ENCODE measurements around the gene TM6SF1. TPM values are rescaled to one million over a fixed set of nuclear protein-coding genes. Genes with fewer than 3 reads are reported as not detected.
"Not testable (repeated sequence)": the region's sequence is repeated elsewhere in the genome, so short reads cannot be mapped to it uniquely, and the experiment has no call there.

TM6SF1 gene
- total and polyA plus RNA-seq, 9 of the 15 experiments (the other 6 are each of a cell fraction or from before 2014, with no cell fraction given) = 1.0 to 5.6 (median 3.5) TPM

DNA sequence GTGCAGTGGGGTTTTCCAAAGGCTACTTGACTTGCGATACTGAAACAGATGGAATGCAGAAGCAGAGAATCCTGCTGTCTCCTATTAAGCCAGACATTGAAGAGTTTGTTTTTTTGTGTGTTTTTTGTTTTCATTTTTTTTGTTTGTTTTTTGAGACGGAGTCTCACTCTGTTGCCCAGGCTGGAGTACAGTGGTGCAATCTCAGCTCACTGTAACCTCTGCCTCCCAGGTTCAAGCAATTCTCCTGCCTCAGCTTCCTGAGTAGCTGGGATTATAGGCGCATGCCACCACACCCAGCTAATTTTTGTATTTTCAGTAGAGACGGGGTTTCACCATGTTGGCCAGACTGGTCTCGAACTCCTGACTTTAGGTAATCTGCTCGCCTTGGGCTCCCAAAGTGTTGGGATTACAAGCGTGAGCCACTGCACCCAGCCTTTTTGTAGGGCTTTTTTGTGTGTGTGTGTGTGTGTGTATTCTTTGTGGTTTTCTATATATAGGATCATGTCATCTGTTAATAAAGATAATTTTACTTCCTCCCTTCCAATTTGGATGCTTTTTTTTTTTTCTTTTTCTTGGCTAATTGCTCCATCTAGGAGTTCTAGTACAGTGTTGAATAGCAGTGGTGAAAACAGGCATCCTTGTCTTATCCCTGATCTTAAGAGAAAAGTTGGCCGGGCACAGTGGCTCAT is 21.4 kb upstream of the TM6SF1 start (continued):
- TF ChIP-seq SMAD4 (CRISPR knock-in tag; conservative IDR thresholded peaks at IDR 0.05) = 0 out of 2 replicates have a peak, but pooled peaks have one; percentile 28
- TF ChIP-seq ZNF764 (CRISPR knock-in tag; IDR thresholded peaks at IDR 0.05; ENCODE audit: low read depth) = peak; percentile 40; the same call in 1 of the 2 replicates
- peak; percentile 40; the same call in 1 of the 2 replicates for TF ChIP-seq DPF2 (IDR thresholded peaks at IDR 0.05)
- peak; percentile 98 for TF ChIP-seq MEF2D (tag; conservative IDR thresholded peaks at IDR 0.05; ENCODE audit: low read depth)
- TF ChIP-seq SMARCA5 (IDR thresholded peaks at IDR 0.05) = peak; percentile 46; the same call in 1 of the 2 replicates
- peak; percentile 76 for TF ChIP-seq ZNF384 (IDR thresholded peaks at IDR 0.05; ENCODE audit: low read depth, low read length)
- TF ChIP-seq SPI1 (IDR thresholded peaks at IDR 0.05; ENCODE audit: borderline replicate concordance, low read depth, low read length) = peak; percentile 28; the same call in 1 of the 2 replicates
- peak; percentile 9; the same call in 1 of the 2 replicates for TF ChIP-seq NCOR1 (IDR thresholded peaks at IDR 0.05)
- TF ChIP-seq, protein P1, sequence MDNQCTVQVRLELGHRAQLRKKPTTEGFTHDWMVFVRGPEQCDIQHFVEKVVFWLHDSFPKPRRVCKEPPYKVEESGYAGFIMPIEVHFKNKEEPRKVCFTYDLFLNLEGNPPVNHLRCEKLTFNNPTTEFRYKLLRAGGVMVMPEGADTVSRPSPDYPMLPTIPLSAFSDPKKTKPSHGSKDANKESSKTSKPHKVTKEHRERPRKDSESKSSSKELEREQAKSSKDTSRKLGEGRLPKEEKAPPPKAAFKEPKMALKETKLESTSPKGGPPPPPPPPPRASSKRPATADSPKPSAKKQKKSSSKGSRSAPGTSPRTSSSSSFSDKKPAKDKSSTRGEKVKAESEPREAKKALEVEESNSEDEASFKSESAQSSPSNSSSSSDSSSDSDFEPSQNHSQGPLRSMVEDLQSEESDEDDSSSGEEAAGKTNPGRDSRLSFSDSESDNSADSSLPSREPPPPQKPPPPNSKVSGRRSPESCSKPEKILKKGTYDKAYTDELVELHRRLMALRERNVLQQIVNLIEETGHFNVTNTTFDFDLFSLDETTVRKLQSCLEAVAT (IDR thresholded peaks at IDR 0.05) = peak in 1 of 2 experiments; percentile 89; a peak in 2 of 4 replicates
- TF ChIP-seq BCOR (IDR thresholded peaks at IDR 0.05) = peak; percentile 58
- not testable (repeated sequence) for TF ChIP-seq CEBPG (CRISPR knock-in tag; IDR thresholded peaks at IDR 0.05); TEAD4 (CRISPR knock-in tag; IDR thresholded peaks at IDR 0.05; ENCODE audit: borderline replicate concordance); FOXM1 (CRISPR knock-in tag; IDR thresholded peaks at IDR 0.05; ENCODE audit: low read depth)
- 0 out of 4 replicates have a peak, but pooled peaks of 1 of the 2 experiments have one; percentile 6 for TF ChIP-seq CEBPG (tag; conservative IDR thresholded peaks at IDR 0.05 in 1 of 2, IDR thresholded peaks at IDR 0.05 in 1 of 2)
- 0 out of 2 replicates have a peak, but pooled peaks have one; percentile 22 for TF ChIP-seq GABPA (tag; conservative IDR thresholded peaks at IDR 0.05; ENCODE audit: low read depth)
- peak; percentile 39; the same call in 1 of the 2 replicates for TF ChIP-seq EP300 (IDR thresholded peaks at IDR 0.05; ENCODE audit: low read length)
- TF ChIP-seq ZNF121 (CRISPR knock-in tag; conservative IDR thresholded peaks at IDR 0.05) = peak; percentile 93
- peak; percentile 56; the same call in 1 of the 2 replicates for TF ChIP-seq TEAD4 (IDR thresholded peaks at IDR 0.05; ENCODE audit: low read length)
- 0 out of 4 replicates have a peak, but pooled peaks of 1 of the 2 experiments have one; percentile 34 for TF ChIP-seq TRIM24 (IDR thresholded peaks at IDR 0.05)
- TF ChIP-seq POLR2H (tag; IDR thresholded peaks at IDR 0.05; ENCODE audit: low read depth) = peak; percentile 15; the same call in 1 of the 2 replicates
- TF ChIP-seq TCF3 (CRISPR knock-in tag; IDR thresholded peaks at IDR 0.05) = peak; percentile 83
- TF ChIP-seq TAL1 (IDR thresholded peaks at IDR 0.05) = peak; percentile 68
- TF ChIP-seq ARID1B (IDR thresholded peaks at IDR 0.05) = peak; percentile 84
- peak; percentile 74 for TF ChIP-seq CBFA2T3 (IDR thresholded peaks at IDR 0.05)
- TF ChIP-seq MEF2A (IDR thresholded peaks at IDR 0.05; ENCODE audit: control insufficient read depth, low read depth, low read length) = peak; percentile 84; the same call in 1 of the 2 replicates
- TF ChIP-seq ESRRA (IDR thresholded peaks at IDR 0.05; ENCODE audit: borderline replicate concordance, low read depth) = peak; percentile 36; the same call in 1 of the 2 replicates
- 0 out of 2 replicates have a peak, but pooled peaks have one; percentile 27 for TF ChIP-seq EHMT2 (IDR thresholded peaks at IDR 0.05)
- peak; percentile 60; the same call in 1 of the 2 replicates for TF ChIP-seq MTA1 (IDR thresholded peaks at IDR 0.05; ENCODE audit: borderline replicate concordance)
- TF ChIP-seq ADNP (tag; IDR thresholded peaks at IDR 0.05) = peak; percentile 97
- TF ChIP-seq CC2D1A (IDR thresholded peaks at IDR 0.05) = 0 out of 2 replicates have a peak, but pooled peaks have one; percentile 30
- peak; percentile 52; the same call in 1 of the 2 replicates for TF ChIP-seq MTA2 (IDR thresholded peaks at IDR 0.05; ENCODE audit: low read depth)
- peak; percentile 37; the same call in 1 of the 2 replicates for TF ChIP-seq FOXM1 (IDR thresholded peaks at IDR 0.05; ENCODE audit: low read depth)
- TF ChIP-seq NCOA1 (IDR thresholded peaks at IDR 0.05; ENCODE audit: low read depth) = 0 out of 2 replicates have a peak, but pooled peaks have one; percentile 11

Data from K562 (cell line).